ENCODE measurements around the gene TGFB2. TPM values are rescaled to one million over a fixed set of nuclear protein-coding genes. Genes with fewer than 3 reads are reported as not detected.

Gene TGFB2
- total RNA-seq, 4 donors from 2014 or later, result 5.3 to 12.6 (median 6.1) TPM

DNA sequence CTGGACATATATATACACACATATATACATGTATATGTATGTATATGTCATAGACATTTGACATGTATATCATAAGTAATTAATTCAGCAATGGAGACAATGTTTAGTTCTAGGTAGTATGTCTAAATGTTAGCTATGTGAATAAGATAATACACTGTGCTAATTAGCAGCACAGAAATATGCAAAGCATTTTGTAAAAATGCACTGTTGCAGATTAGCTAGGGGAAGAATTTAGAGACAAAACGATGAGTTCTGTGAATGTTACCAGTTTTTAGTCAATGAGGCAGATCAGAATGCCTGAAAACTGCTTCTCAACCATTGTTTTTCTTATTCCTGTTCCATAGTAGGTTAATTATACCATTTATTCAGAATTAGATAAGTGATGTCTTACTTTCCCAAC lies 86.3 kb downstream of the TGFB2 start:
- Histone ChIP-seq H3K36me3 (peaks cover 0 to 13% (median 2%) of the 10 kb centered on the region in 4 donors), H3K27ac (replicated peaks in 1 of 4) (peak overlapping the region in 1 of 4 donors; percentile 36), H3K9me3 (no peaks in the 10 kb centered on the region), H3K4me3 (no peak overlapping the region), H3K4me1 (peaks cover 0 to 25% (median 15%) of the 10 kb centered on the region in 4 donors), H3K27me3 (no peaks in the 10 kb centered on the region)
- DNase-seq (ENCODE audit: extremely low spot score), result no peak
- no peak for TF ChIP-seq POLR2AphosphoS5 (IDR thresholded peaks at IDR 0.05)
- TF ChIP-seq, protein P1, sequence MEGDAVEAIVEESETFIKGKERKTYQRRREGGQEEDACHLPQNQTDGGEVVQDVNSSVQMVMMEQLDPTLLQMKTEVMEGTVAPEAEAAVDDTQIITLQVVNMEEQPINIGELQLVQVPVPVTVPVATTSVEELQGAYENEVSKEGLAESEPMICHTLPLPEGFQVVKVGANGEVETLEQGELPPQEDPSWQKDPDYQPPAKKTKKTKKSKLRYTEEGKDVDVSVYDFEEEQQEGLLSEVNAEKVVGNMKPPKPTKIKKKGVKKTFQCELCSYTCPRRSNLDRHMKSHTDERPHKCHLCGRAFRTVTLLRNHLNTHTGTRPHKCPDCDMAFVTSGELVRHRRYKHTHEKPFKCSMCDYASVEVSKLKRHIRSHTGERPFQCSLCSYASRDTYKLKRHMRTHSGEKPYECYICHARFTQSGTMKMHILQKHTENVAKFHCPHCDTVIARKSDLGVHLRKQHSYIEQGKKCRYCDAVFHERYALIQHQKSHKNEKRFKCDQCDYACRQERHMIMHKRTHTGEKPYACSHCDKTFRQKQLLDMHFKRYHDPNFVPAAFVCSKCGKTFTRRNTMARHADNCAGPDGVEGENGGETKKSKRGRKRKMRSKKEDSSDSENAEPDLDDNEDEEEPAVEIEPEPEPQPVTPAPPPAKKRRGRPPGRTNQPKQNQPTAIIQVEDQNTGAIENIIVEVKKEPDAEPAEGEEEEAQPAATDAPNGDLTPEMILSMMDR (IDR thresholded peaks at IDR 0.05), result no peak
- no peak for TF ChIP-seq POLR2A (IDR thresholded peaks at IDR 0.05; ENCODE audit: low read depth)
- TF ChIP-seq EP300 (IDR thresholded peaks at IDR 0.05), result no peak
- WGBS, result 58% methylated on average over 1 of the region's 1 CpG
- intact Hi-C loops (cut with DNase I), result no loop called here

DNA sequence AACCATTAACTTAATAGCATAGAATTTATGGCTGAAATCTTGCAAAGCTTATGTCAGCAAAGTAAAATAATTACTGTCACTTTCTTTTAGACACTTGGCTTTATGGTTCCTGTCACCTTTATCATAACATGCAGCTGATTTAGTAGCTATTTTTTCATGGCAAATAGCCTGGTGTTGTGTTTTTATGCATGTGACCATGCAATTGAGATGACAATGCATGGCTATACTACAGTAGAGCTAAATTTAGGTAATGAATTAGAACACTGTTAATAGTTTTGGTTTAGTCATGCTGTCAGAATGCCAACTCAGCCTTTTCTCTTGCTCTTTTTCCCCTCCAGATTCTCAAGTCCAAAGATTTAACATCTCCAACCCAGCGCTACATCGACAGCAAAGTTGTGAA lies 88.6 kb downstream of the TGFB2 start:
- 85% methylated on average over 2 of the region's 2 CpGs for WGBS
- DNase-seq (ENCODE audit: extremely low spot score), result no peak
- intact Hi-C loops (cut with DNase I), result no loop called here
- Histone ChIP-seq H3K27ac (replicated peaks in 1 of 4) (no peak overlapping the region), H3K4me3 (no peak overlapping the region), H3K36me3 (peaks cover 0 to 13% (median 2%) of the 10 kb centered on the region in 4 donors), H3K4me1 (peaks cover 0 to 25% (median 15%) of the 10 kb centered on the region in 4 donors), H3K27me3 (no peaks in the 10 kb centered on the region), H3K9me3 (no peaks in the 10 kb centered on the region)
- TF ChIP-seq EP300 (IDR thresholded peaks at IDR 0.05) (no peak), POLR2A (IDR thresholded peaks at IDR 0.05; ENCODE audit: low read depth) (no peak), POLR2AphosphoS5 (IDR thresholded peaks at IDR 0.05) (no peak)
- TF ChIP-seq, protein P1 (IDR thresholded peaks at IDR 0.05), result no peak

DNA sequence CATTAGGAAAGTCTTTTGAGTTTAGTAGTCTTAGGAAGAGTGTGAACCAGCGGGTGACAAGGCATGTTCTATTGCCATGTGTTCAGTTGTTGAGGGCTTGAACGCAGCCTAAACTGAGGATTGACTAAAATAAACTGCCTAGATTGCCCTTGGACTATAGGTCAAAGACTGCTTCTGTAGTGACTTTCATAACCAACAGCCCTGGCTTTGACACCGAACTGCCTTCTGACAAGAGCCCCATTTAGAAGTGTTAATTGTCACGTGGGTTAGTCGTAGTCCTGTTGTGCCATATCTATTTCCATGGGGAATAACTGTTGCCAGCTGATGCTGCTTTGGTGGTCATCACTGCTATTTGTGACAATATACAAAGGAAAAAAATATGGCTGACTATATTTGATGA lies 90.4 kb downstream of the TGFB2 start:
- Histone ChIP-seq H3K9me3 (no peaks in the 10 kb centered on the region), H3K27ac (replicated peaks in 1 of 4) (no peak overlapping the region), H3K36me3 (peaks cover 0 to 13% (median 2%) of the 10 kb centered on the region in 4 donors), H3K4me3 (no peak overlapping the region), H3K27me3 (no peaks in the 10 kb centered on the region), H3K4me1 (peaks cover 0 to 31% (median 23%) of the 10 kb centered on the region in 4 donors)
- WGBS, result 83% methylated on average over 5 of the region's 5 CpGs
- intact Hi-C loops (cut with DNase I), result no loop called here
- no peak for DNase-seq (ENCODE audit: extremely low spot score)
- TF ChIP-seq, protein P1 (IDR thresholded peaks at IDR 0.05), result no peak
- TF ChIP-seq POLR2A (IDR thresholded peaks at IDR 0.05; ENCODE audit: low read depth), result no peak
- TF ChIP-seq POLR2AphosphoS5 (IDR thresholded peaks at IDR 0.05), result no peak
- TF ChIP-seq EP300 (IDR thresholded peaks at IDR 0.05), result no peak

GRCh38 chr1:218436346-218436745 lies 91.2 kb downstream of the TGFB2 start:
- H3K9me3 ChIP-seq, result no peaks in the 10 kb centered on the region
- no peak overlapping the region for H3K27ac ChIP-seq (replicated peaks in 1 of 4)
- WGBS, result 92% methylated on average over 1 of the region's 1 CpG
- H3K4me1 ChIP-seq, result peaks cover 0 to 23% (median 19%) of the 10 kb centered on the region in 4 donors
- H3K4me3 ChIP-seq, result no peak overlapping the region
- H3K36me3 ChIP-seq, result peaks cover 0 to 13% (median 2%) of the 10 kb centered on the region in 4 donors
- TF ChIP-seq POLR2A (IDR thresholded peaks at IDR 0.05; ENCODE audit: low read depth) (no peak), POLR2AphosphoS5 (IDR thresholded peaks at IDR 0.05) (no peak), EP300 (IDR thresholded peaks at IDR 0.05) (no peak)
- TF ChIP-seq, protein P1 (IDR thresholded peaks at IDR 0.05), result no peak
- no peaks in the 10 kb centered on the region for H3K27me3 ChIP-seq
- intact Hi-C loops (cut with DNase I), result no loop called here
- DNase-seq (ENCODE audit: extremely low spot score), result no peak

GRCh38 chr1:218436997-218437396 lies 91.9 kb downstream of the TGFB2 start:
- H3K36me3 ChIP-seq, result peaks cover 0 to 13% (median 2%) of the 10 kb centered on the region in 4 donors
- H3K4me1 ChIP-seq, result peaks cover 0 to 18% (median 17%) of the 10 kb centered on the region in 4 donors
- no peak overlapping the region for H3K4me3 ChIP-seq
- no peak for DNase-seq (ENCODE audit: extremely low spot score)
- H3K27ac ChIP-seq (replicated peaks in 1 of 4), result no peak overlapping the region
- 100% methylated on average over 1 of the region's 1 CpG for WGBS
- H3K27me3 ChIP-seq, result no peaks in the 10 kb centered on the region
- intact Hi-C loops (cut with DNase I), result no loop called here
- TF ChIP-seq EP300 (IDR thresholded peaks at IDR 0.05) (no peak), POLR2A (IDR thresholded peaks at IDR 0.05; ENCODE audit: low read depth) (no peak), POLR2AphosphoS5 (IDR thresholded peaks at IDR 0.05) (no peak)
- TF ChIP-seq, protein P1 (IDR thresholded peaks at IDR 0.05), result no peak
- no peaks in the 10 kb centered on the region for H3K9me3 ChIP-seq
